CD4-positive, alpha-beta T cell (primary cell): Measurements from ENCODE around the gene NFYC. TPM values are rescaled to one million over a fixed set of nuclear protein-coding genes. Genes with fewer than 3 reads are reported as not detected.

Experiments
- ATAC-seq: fragments of 200-7000 bp; cut with Tn5 transposase; one replicate; pipeline ENCODE4 v1.10.0; 2022; ENCODE audit warnings: mild to moderate bottlenecking; ENCODE audit not compliant: poor library complexity
- CTCF ChIA-PET: fragments of 350-600 bp; sonication (Branson Sonifier 250); formaldehyde crosslinking; loops from one replicate; lab custom pipeline; 2021; ENCODE audit warnings: antibody characterized with exemption, inconsistent platforms; lab: Charles Lee
- POLR2A ChIA-PET: fragments of 350-600 bp; sonication (Branson Sonifier 250); formaldehyde crosslinking; loops from one replicate; lab custom pipeline; 2021; ENCODE audit warnings: antibody characterized with exemption, inconsistent platforms; lab: Charles Lee
- DNase-seq, 14 experiments: peaks; one replicate each; pipeline ENCODE4 v3.0.0-alpha.2; 2013 to 2020; ENCODE audit warnings: mixed read lengths in 2 of 14
- H3K27ac ChIP-seq, 2 donors: one replicate each; pipeline versions ENCODE4 v1.5.1 to v1.7.0; 2013; ENCODE audit warnings: low read length in 2 of 2, low read depth in 1 of 2, mild to moderate bottlenecking in 1 of 2
- H3K27me3 ChIP-seq, 2 experiments: 1 replicate in 1 of 2; 2 replicates in 1 of 2; pipeline versions ENCODE4 v1.6.1 to v1.7.0; 2013; ENCODE audit warnings: low read length in 2 of 2, control low read depth in 1 of 2, mild to moderate bottlenecking in 1 of 2, moderate library complexity in 1 of 2; ENCODE audit not compliant: insufficient read depth in 2 of 2, control insufficient read depth in 1 of 2
- H3K36me3 ChIP-seq: one replicate; pipeline ENCODE4 v1.6.1; 2013; ENCODE audit warnings: low read length, control low read depth; ENCODE audit not compliant: insufficient read depth
- H3K4me1 ChIP-seq: one replicate; pipeline ENCODE4 v1.6.1; 2013; ENCODE audit warnings: low read length, control low read depth; ENCODE audit not compliant: insufficient read depth
- H3K4me3 ChIP-seq: one replicate; pipeline ENCODE4 v1.5.1; 2013; ENCODE audit warnings: mild to moderate bottlenecking, low read length, moderate library complexity
- H3K9me3 ChIP-seq, 2 experiments: 1 replicate in 1 of 2; 2 replicates in 1 of 2; pipeline versions ENCODE4 v1.6.1 to v1.7.0; 2013; ENCODE audit warnings: low read length in 2 of 2, mild to moderate bottlenecking in 2 of 2, control low read depth in 1 of 2, moderate library complexity in 1 of 2; ENCODE audit not compliant: control insufficient read depth in 1 of 2, insufficient read depth in 1 of 2
- H3K27ac Mint-ChIP-seq: one replicate; pipeline ENCODE4 v1.8.0; 2020; ENCODE audit warnings: mixed read lengths
- H3K27me3 Mint-ChIP-seq: one replicate; pipeline ENCODE4 v1.8.0; 2021; ENCODE audit warnings: mixed read lengths
- H3K36me3 Mint-ChIP-seq: one replicate; pipeline ENCODE4 v1.8.0; 2021; ENCODE audit warnings: low read depth, mixed read lengths
- H3K4me1 Mint-ChIP-seq: one replicate; pipeline ENCODE4 v1.8.0; 2021; ENCODE audit warnings: low read depth, mixed read lengths
- H3K4me3 Mint-ChIP-seq: one replicate; pipeline ENCODE4 v1.8.0; 2020; ENCODE audit warnings: mild to moderate bottlenecking, mixed read lengths
- H3K9me3 Mint-ChIP-seq: one replicate; pipeline ENCODE4 v1.8.0; 2020; ENCODE audit warnings: mixed read lengths
- CTCF ChIP-seq: fragments of 200-600 bp; IDR thresholded peaks from one replicate; pipeline ENCODE4 v1.8.0; 2022; ENCODE audit warnings: antibody characterized with exemption, mild to moderate bottlenecking
- intact Hi-C, 2 experiments: fragments of 100-400 bp; cut with DNase I in 1 of 2; cut with micrococcal nuclease in 1 of 2; formaldehyde crosslinking; loops; one replicate each; pipeline versions ENCODE4 v1.15.1 to v1.9.0; 2023 to 2025; cut with DNase I, micrococcal nuclease
- total RNA-seq, 174 experiments: library from RNA in 2 of 174; stranded (reverse) in 2 of 174; gene quantifications; one replicate each; pipeline ENCODE4 v1.2.3 and lab custom pipeline; 2021 to 2026

The NFYC gene
- total RNA-seq, 2 experiments from 2014 or later: 28.6 to 35.2 TPM

DNA sequence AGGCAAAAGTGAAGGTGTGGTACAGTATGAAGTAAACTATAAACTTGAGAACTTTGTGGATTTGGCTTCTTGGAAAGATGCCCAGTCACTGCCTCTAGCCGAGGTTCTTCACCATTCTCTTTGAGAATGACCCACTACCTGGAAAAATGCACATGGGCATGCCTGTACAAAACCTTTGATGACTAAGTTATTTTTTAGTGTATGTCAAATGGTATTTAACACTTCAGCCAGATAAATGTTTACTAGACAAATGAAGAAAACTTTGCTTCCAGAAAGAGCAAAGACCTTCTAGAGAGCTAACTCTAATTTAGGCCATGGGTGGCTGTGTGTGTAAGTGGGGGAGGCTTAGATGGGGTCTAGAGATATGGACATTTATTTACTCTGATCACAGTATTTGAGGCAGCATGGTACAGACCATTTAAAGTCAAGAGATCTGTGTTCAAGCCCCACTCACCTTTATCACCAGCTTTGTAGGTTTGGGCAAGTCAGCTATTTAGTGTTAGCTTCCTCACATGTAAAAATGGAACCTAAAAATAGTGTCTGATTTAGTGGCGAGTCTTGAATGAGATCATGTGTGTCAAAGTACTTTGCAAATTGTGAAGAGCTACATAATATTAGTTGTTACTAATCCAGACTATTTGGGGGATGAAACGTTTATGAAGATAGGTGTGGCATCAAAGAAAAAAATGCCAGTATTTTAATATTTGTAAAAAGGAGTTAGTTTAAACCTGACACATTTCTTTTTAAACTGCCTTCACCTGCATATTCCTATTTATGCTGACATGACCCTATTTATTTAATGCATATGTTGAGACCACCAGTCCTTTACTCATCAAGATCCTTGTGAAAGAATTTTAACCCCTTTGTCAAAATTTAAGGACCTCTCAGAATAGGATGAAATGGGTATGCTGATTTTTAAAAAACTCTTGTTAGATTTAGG, 20.2 kb downstream of the NFYC start:
- H3K9me3 Mint-ChIP-seq: no peaks in the 10 kb centered on the region
- H3K4me3 ChIP-seq: no peak overlapping the region

GRCh38 chr1:40712405-40712944, 21.0 kb downstream of the NFYC start:
- H3K4me3 ChIP-seq: no peak overlapping the region
- H3K27me3 Mint-ChIP-seq: no peaks in the 10 kb centered on the region
- no peak overlapping the region for H3K27ac ChIP-seq
- peaks cover 17% of the 10 kb centered on the region for H3K36me3 Mint-ChIP-seq
- peaks cover 35% of the 10 kb centered on the region for H3K4me1 ChIP-seq
- no peaks in the 10 kb centered on the region for H3K9me3 Mint-ChIP-seq
- no peak overlapping the region for H3K27ac Mint-ChIP-seq
- H3K9me3 ChIP-seq: no peaks in the 10 kb centered on the region
- CTCF ChIA-PET: no interaction called here
- no peak for TF ChIP-seq CTCF
- no peak overlapping the region for H3K4me3 Mint-ChIP-seq
- H3K4me1 Mint-ChIP-seq: peaks cover 80% of the 10 kb centered on the region
- ATAC-seq: no peak
- POLR2A ChIA-PET: interaction anchor here (15.8 kb wide), 1 partner anchor 21 kb away, joined by 174 read pairs; the partner anchor contains the start of gene NFYC
- H3K36me3 ChIP-seq: peaks cover 7% of the 10 kb centered on the region
- intact Hi-C loops: no loop called here
- no peak for DNase-seq
- no peaks in the 10 kb centered on the region for H3K27me3 ChIP-seq

More for the DNA sequence above, 20.2 kb downstream of the NFYC start:
- H3K4me3 Mint-ChIP-seq: peak overlapping the region; percentile 28
- Histone ChIP-seq H3K27me3 (no peaks in the 10 kb centered on the region), H3K27ac (peak overlapping the region in 1 of 2 donors; percentile 39), H3K36me3 (peaks cover 7% of the 10 kb centered on the region), H3K9me3 (no peaks in the 10 kb centered on the region), H3K4me1 (peaks cover 35% of the 10 kb centered on the region)
- ATAC-seq (no peak), DNase-seq (no peak)
- peaks cover 17% of the 10 kb centered on the region for H3K36me3 Mint-ChIP-seq
- peaks cover 75% of the 10 kb centered on the region for H3K4me1 Mint-ChIP-seq
- H3K27me3 Mint-ChIP-seq: no peaks in the 10 kb centered on the region
- intact Hi-C loops: no loop called here
- POLR2A ChIA-PET: interaction anchor here (15.8 kb wide), 1 partner anchor 20 kb away, joined by 174 read pairs; the partner anchor contains the start of gene NFYC
- peak overlapping the region; percentile 87 for H3K27ac Mint-ChIP-seq
- no peak for TF ChIP-seq CTCF
- CTCF ChIA-PET: interaction anchor here (0.6 to 1.6 kb wide), 2 partner anchors 9 to 62 kb away, joined by 3 to 4 read pairs; no protein-coding TSS in a partner anchor

- CTCF ChIA-PET: no interaction called here
- Mint-ChIP-seq H3K36me3 (peaks cover 17% of the 10 kb centered on the region), H3K27me3 (no peaks in the 10 kb centered on the region), H3K27ac (peak overlapping the region; percentile 23), H3K4me3 (peak overlapping the region; percentile 62), H3K4me1 (peaks cover 81% of the 10 kb centered on the region), H3K9me3 (no peaks in the 10 kb centered on the region)
- Histone ChIP-seq H3K4me1 (peaks cover 33% of the 10 kb centered on the region), H3K36me3 (peaks cover 7% of the 10 kb centered on the region), H3K27ac (peak overlapping the region; percentile 18 to 39), H3K9me3 (no peaks in the 10 kb centered on the region), H3K27me3 (no peaks in the 10 kb centered on the region), H3K4me3 (no peak overlapping the region)
- intact Hi-C loops: no loop called here
- POLR2A ChIA-PET: interaction anchor here (1.3 to 15.8 kb wide), 2 partner anchors 9 to 22 kb away, joined by 3 to 174 read pairs; partner anchors contain the start of gene NFYC
- TF ChIP-seq CTCF: no peak
- ATAC-seq: no peak
- peak in 5 of 14 experiments; percentile 3 to 83 (median 57) for DNase-seq
Measured at GRCh38 chr1:40712997-40713396, 21.5 kb downstream of the NFYC start.
